GM12873 (cell line): ENCODE results near the gene LRRC58.

Experiments
- CTCF ChIP-seq: IDR thresholded peaks from 2 replicates; pipeline ENCODE4 v1.5.1; 2012; ENCODE audit warnings: low read depth, mild to moderate bottlenecking, moderate library complexity, low read length, control low read depth; ENCODE audit not compliant: insufficient read depth; ENCODE audit errors: missing control alignments

LRRC58 gene

GRCh38 chr3:120348991-120349854, at the start of gene LRRC58:
TSS of gene LRRC58 (minus strand) at chr3:120349354. CDS start at chr3:120349243, 111 bp downstream.
- TF ChIP-seq CTCF, result peak; percentile 37

- TF ChIP-seq CTCF, result no peak
Observed at GRCh38 chr3:120396469-120396868, 47.3 kb upstream of the LRRC58 start.

GRCh38 chr3:120394347-120394746, 45.2 kb upstream of the LRRC58 start:
- TF ChIP-seq CTCF, result no peak

- no peak for TF ChIP-seq CTCF
Observed at GRCh38 chr3:120393761-120394160, 44.6 kb upstream of the LRRC58 start.

- no peak for TF ChIP-seq CTCF
Observed at GRCh38 chr3:120393243-120393642, 44.1 kb upstream of the LRRC58 start.

GRCh38 chr3:120382941-120383447, 33.8 kb upstream of the LRRC58 start:
- TF ChIP-seq CTCF, result no peak

GRCh38 chr3:120381503-120381902, 32.3 kb upstream of the LRRC58 start:
- TF ChIP-seq CTCF, result no peak
